HG03558 (cell line): ENCODE results near the gene OAF.
A peak's percentile ranks its signal among the peaks of the same experiment; 100 is the strongest.
"Not testable (repeated sequence)": the region's sequence is repeated elsewhere in the genome, so short reads cannot be mapped to it uniquely, and the experiment has no call there.

Source experiments
- ATAC-seq: cut with Tn5 transposase; IDR thresholded peaks from one replicate; pipeline ENCODE4 v1.9.1; 2021; ENCODE audit warnings: moderate number of reproducible peaks; ENCODE audit not compliant: unreplicated experiment; ENCODE audit errors: extremely low read depth

Gene OAF

GRCh38 chr11:120210626-120211521 is at the start of gene OAF:
TSS of gene OAF (plus strand) at chr11:120211032. CDS start at chr11:120211280, 248 bp downstream.
- ATAC-seq = peak; percentile 63

GRCh38 chr11:120167659-120168058 is 43.2 kb upstream of the OAF start:
- ATAC-seq = no peak

GRCh38 chr11:120168108-120168959 is 42.5 kb upstream of the OAF start:
- no peak for ATAC-seq

- ATAC-seq = no peak
Observed at GRCh38 chr11:120168960-120169681, 41.7 kb upstream of the OAF start.

GRCh38 chr11:120169981-120170698 is 40.7 kb upstream of the OAF start:
- ATAC-seq = no peak

- no peak for ATAC-seq
Observed at GRCh38 chr11:120170741-120171261, 40.0 kb upstream of the OAF start.

GRCh38 chr11:120172054-120172911 is 38.5 kb upstream of the OAF start:
- ATAC-seq = no peak

GRCh38 chr11:120173019-120173705 is 37.7 kb upstream of the OAF start:
- no peak for ATAC-seq

- ATAC-seq = no peak
Observed at GRCh38 chr11:120173807-120174206, 37.0 kb upstream of the OAF start.

GRCh38 chr11:120174866-120175265 is 36.0 kb upstream of the OAF start:
- no peak for ATAC-seq

GRCh38 chr11:120178561-120179056 is 32.2 kb upstream of the OAF start:
- ATAC-seq = no peak

- ATAC-seq = no peak
Observed at GRCh38 chr11:120179057-120179672, 31.7 kb upstream of the OAF start.

- not testable (repeated sequence) for ATAC-seq
Observed at GRCh38 chr11:120180063-120180462, 30.8 kb upstream of the OAF start.

- ATAC-seq = no peak
Observed at GRCh38 chr11:120180551-120181232, 30.1 kb upstream of the OAF start.

- ATAC-seq = no peak
Observed at GRCh38 chr11:120181376-120181975, 29.4 kb upstream of the OAF start.

GRCh38 chr11:120182372-120182771 is 28.5 kb upstream of the OAF start:
- ATAC-seq = no peak
